ENCODE measurements around the gene IDH3G.
"Not testable (repeated sequence)": the region's sequence is repeated elsewhere in the genome, so short reads cannot be mapped to it uniquely, and the experiment has no call there.

IDH3G gene

DNA sequence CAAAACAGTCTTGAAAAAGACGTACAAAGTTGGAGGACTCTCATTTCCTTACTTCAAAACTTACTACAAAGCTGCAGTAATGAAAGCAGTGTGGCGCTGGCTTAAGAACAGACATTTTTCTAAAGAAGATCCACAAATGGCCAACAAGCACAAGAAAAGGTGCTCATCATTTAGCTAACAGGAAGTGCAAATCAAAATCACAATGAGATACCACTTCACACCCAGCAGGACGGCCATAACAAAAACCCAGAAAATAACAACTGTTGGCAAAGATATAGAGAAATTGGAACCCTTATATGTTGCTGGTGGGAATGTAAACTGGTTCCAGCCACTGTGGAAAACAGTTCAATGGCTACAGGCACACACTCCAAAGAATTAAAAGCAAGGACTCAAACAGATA is 32.8 kb upstream of the IDH3G start:
- no peaks in the 10 kb centered on the region for H3K36me3 ChIP-seq (ENCODE audit: insufficient read depth, low read length)
- peaks cover 0 to 40% of the 10 kb centered on the region in 2 donors for H3K27me3 ChIP-seq (ENCODE audit: control insufficient read depth in 1 of 2, insufficient read depth in 2 of 2, low read length in 2 of 2)
- no peak overlapping the region for H3K27ac ChIP-seq (ENCODE audit: low read depth, low read length)
- no peaks in the 10 kb centered on the region for H3K9me3 ChIP-seq (ENCODE audit: low read length)
- H3K4me3 ChIP-seq (ENCODE audit: low read depth in 1 of 2, low read length in 2 of 2) = no peak overlapping the region
- H3K9ac ChIP-seq (ENCODE audit: low read length) = no peak overlapping the region
- H3K4me1 ChIP-seq (ENCODE audit: insufficient read depth, low read length) = no peaks in the 10 kb centered on the region

DNA sequence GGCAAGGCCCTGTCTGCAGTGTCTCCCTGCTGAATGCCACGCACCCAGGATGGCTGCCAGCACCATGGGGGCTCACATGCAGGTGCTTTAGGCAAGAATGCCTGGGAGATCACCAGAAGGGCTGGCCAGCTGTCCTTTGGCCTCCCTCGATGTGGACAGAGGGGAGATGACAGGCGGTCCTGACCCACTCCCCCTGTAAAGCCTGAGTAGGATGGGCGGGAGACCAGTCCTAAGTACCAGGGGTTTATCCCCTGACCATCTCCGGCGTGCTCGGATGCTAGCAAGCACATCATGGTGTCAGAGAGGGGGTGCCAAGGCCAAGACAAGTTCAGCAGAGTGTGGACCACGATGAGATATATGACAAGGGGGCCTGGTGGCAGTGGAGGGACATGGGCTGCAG is 30.9 kb upstream of the IDH3G start:
- Histone ChIP-seq H3K27me3 (ENCODE audit: control insufficient read depth in 1 of 2, insufficient read depth in 2 of 2, low read length in 2 of 2) (peaks cover 0 to 41% of the 10 kb centered on the region in 2 donors), H3K36me3 (ENCODE audit: insufficient read depth, low read length) (no peaks in the 10 kb centered on the region), H3K9ac (ENCODE audit: low read length) (no peak overlapping the region), H3K27ac (ENCODE audit: low read depth, low read length) (no peak overlapping the region), H3K9me3 (ENCODE audit: low read length) (no peaks in the 10 kb centered on the region), H3K4me3 (ENCODE audit: low read depth in 1 of 2, low read length in 2 of 2) (no peak overlapping the region), H3K4me1 (ENCODE audit: insufficient read depth, low read length) (no peaks in the 10 kb centered on the region)

- H3K36me3 ChIP-seq (ENCODE audit: insufficient read depth, low read length) = no peaks in the 10 kb centered on the region
- H3K9me3 ChIP-seq (ENCODE audit: low read length) = no peaks in the 10 kb centered on the region
- no peak overlapping the region for H3K27ac ChIP-seq (ENCODE audit: low read depth, low read length)
- no peak overlapping the region for H3K4me3 ChIP-seq (ENCODE audit: low read depth in 1 of 2, low read length in 2 of 2)
- peaks cover 0 to 34% of the 10 kb centered on the region in 2 donors for H3K27me3 ChIP-seq (ENCODE audit: control insufficient read depth in 1 of 2, insufficient read depth in 2 of 2, low read length in 2 of 2)
- H3K9ac ChIP-seq (ENCODE audit: low read length) = no peak overlapping the region
- H3K4me1 ChIP-seq (ENCODE audit: insufficient read depth, low read length) = peaks cover 3% of the 10 kb centered on the region
Measured at GRCh38 chrX:153824348-153824747, 30.2 kb upstream of the IDH3G start.

- Histone ChIP-seq H3K36me3 (ENCODE audit: insufficient read depth, low read length) (no peaks in the 10 kb centered on the region), H3K9me3 (ENCODE audit: low read length) (no peaks in the 10 kb centered on the region), H3K27ac (ENCODE audit: low read depth, low read length) (no peak overlapping the region), H3K27me3 (ENCODE audit: control insufficient read depth in 1 of 2, insufficient read depth in 2 of 2, low read length in 2 of 2) (peaks cover 0 to 23% of the 10 kb centered on the region in 2 donors), H3K4me1 (ENCODE audit: insufficient read depth, low read length) (peaks cover 5% of the 10 kb centered on the region), H3K4me3 (ENCODE audit: low read depth in 1 of 2, low read length in 2 of 2) (no peak overlapping the region), H3K9ac (ENCODE audit: low read length) (no peak overlapping the region)
Measured at GRCh38 chrX:153821066-153821465, 26.9 kb upstream of the IDH3G start.

DNA sequence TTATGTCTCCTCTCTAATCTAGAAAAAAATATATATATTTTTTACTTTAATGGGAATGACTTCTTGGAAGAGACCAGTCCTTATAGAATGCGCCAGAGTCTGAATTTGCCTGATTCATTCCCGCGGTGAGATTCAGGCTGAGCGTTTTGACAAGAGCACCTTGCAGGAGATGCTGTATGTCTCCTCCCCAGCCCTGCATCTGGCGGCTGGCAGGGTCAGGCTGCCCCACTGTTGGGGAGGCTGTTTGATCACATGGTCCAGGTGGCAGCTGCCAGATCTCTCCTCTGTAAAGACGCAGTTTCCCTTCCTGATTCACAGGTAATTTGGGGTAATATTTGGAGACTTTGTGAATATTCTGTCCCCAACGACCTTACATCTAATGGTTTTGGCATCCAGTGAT is 26.4 kb upstream of the IDH3G start:
- Histone ChIP-seq H3K4me3 (ENCODE audit: low read depth in 1 of 2, low read length in 2 of 2) (no peak overlapping the region), H3K36me3 (ENCODE audit: insufficient read depth, low read length) (no peaks in the 10 kb centered on the region), H3K4me1 (ENCODE audit: insufficient read depth, low read length) (peaks cover 5% of the 10 kb centered on the region), H3K27me3 (ENCODE audit: control insufficient read depth in 1 of 2, insufficient read depth in 2 of 2, low read length in 2 of 2) (peaks cover 0 to 23% of the 10 kb centered on the region in 2 donors), H3K27ac (ENCODE audit: low read depth, low read length) (no peak overlapping the region), H3K9ac (ENCODE audit: low read length) (no peak overlapping the region), H3K9me3 (ENCODE audit: low read length) (no peaks in the 10 kb centered on the region)

- H3K4me1 ChIP-seq (ENCODE audit: insufficient read depth, low read length) = peaks cover 5% of the 10 kb centered on the region
- peaks cover 0 to 22% of the 10 kb centered on the region in 2 donors for H3K27me3 ChIP-seq (ENCODE audit: control insufficient read depth in 1 of 2, insufficient read depth in 2 of 2, low read length in 2 of 2)
- no peak overlapping the region for H3K9ac ChIP-seq (ENCODE audit: low read length)
- H3K9me3 ChIP-seq (ENCODE audit: low read length) = no peaks in the 10 kb centered on the region
- H3K4me3 ChIP-seq (ENCODE audit: low read depth in 1 of 2, low read length in 2 of 2) = peak overlapping the region in 1 of 2 donors; percentile 32
- no peaks in the 10 kb centered on the region for H3K36me3 ChIP-seq (ENCODE audit: insufficient read depth, low read length)
- no peak overlapping the region for H3K27ac ChIP-seq (ENCODE audit: low read depth, low read length)
Measured at GRCh38 chrX:153819384-153820040, 25.3 kb upstream of the IDH3G start.

GRCh38 chrX:153818571-153819383 is 24.6 kb upstream of the IDH3G start:
- peaks cover 0 to 18% of the 10 kb centered on the region in 2 donors for H3K27me3 ChIP-seq (ENCODE audit: control insufficient read depth in 1 of 2, insufficient read depth in 2 of 2, low read length in 2 of 2)
- H3K9me3 ChIP-seq (ENCODE audit: low read length) = no peaks in the 10 kb centered on the region
- H3K27ac ChIP-seq (ENCODE audit: low read depth, low read length) = no peak overlapping the region
- H3K4me1 ChIP-seq (ENCODE audit: insufficient read depth, low read length) = peaks cover 5% of the 10 kb centered on the region
- peak overlapping the region in 1 of 2 donors; percentile 32 for H3K4me3 ChIP-seq (ENCODE audit: low read depth in 1 of 2, low read length in 2 of 2)
- H3K9ac ChIP-seq (ENCODE audit: low read length) = no peak overlapping the region
- no peaks in the 10 kb centered on the region for H3K36me3 ChIP-seq (ENCODE audit: insufficient read depth, low read length)

DNA sequence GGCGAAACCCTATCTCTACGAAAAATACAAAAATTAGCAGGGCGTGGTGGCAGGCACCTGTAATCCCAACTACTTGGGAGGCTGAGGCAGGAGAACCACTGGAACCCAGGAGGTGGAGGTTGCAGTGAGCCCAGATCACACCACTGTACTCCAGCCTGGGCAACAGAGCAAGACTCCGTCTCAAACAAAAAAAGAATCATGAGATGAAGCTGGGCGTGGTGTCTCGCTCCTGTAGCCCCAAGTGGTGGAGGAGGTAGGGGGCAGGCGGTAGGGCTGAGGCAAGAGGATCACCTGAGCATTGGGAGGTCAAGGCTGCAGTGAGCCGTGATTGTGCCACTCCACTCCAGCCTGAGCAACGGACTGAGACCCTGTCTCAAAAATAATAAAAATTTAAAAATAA is 23.9 kb upstream of the IDH3G start:
- H3K4me3 ChIP-seq (ENCODE audit: low read depth in 1 of 2, low read length in 2 of 2); H3K9me3 ChIP-seq (ENCODE audit: low read length); H3K4me1 ChIP-seq (ENCODE audit: insufficient read depth, low read length); H3K27ac ChIP-seq (ENCODE audit: low read depth, low read length); H3K9ac ChIP-seq (ENCODE audit: low read length); H3K36me3 ChIP-seq (ENCODE audit: insufficient read depth, low read length): not testable (repeated sequence)
- H3K27me3 ChIP-seq (ENCODE audit: control insufficient read depth in 1 of 2, insufficient read depth in 2 of 2, low read length in 2 of 2) = peaks cover 0 to 17% of the 10 kb centered on the region in 2 donors

GRCh38 chrX:153816831-153817690 is 22.9 kb upstream of the IDH3G start:
- H3K4me1 ChIP-seq (ENCODE audit: insufficient read depth, low read length) = peaks cover 5% of the 10 kb centered on the region
- H3K27ac ChIP-seq (ENCODE audit: low read depth, low read length) = no peak overlapping the region
- no peak overlapping the region for H3K9ac ChIP-seq (ENCODE audit: low read length)
- no peak overlapping the region for H3K4me3 ChIP-seq (ENCODE audit: low read depth in 1 of 2, low read length in 2 of 2)
- H3K27me3 ChIP-seq (ENCODE audit: control insufficient read depth in 1 of 2, insufficient read depth in 2 of 2, low read length in 2 of 2) = peaks cover 0 to 22% of the 10 kb centered on the region in 2 donors
- H3K9me3 ChIP-seq (ENCODE audit: low read length) = no peaks in the 10 kb centered on the region
- no peaks in the 10 kb centered on the region for H3K36me3 ChIP-seq (ENCODE audit: insufficient read depth, low read length)

DNA sequence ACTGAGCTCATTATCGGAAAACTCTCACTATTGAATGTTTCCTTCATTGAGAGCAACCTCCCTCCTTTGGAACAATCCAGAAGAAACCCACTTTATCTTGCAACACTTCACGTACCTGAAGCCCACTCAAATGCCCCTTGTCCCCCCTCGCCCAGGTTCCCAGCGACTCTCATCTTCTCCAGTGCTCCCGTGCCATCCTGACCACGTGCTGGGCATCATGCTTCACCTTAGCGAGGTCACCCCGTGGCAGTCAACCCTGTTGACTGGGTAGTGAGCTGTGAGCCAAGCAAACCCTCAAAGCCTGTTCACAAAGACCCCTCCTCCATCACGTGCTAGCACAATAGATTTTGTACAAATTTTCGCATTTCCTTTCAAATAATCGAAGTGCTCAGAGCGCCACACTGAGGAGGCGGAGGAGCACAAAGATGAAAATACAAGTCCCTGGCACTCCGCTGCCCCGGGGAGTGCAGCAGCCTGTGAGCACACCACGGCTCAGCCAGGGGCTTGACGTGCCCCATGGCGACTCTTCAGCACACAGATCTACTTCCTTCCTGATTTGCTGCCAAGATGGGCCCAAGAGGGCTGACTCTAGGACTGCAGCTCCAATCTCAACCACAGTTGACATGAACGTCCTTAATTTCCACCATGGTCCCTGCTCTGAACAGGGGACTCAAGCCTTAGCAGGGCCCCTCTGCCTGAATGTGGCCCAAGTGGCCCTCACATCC is 20.6 kb upstream of the IDH3G start:
- Histone ChIP-seq H3K9ac (ENCODE audit: low read length) (no peak overlapping the region), H3K4me3 (ENCODE audit: low read depth in 1 of 2, low read length in 2 of 2) (no peak overlapping the region), H3K27ac (ENCODE audit: low read depth, low read length) (no peak overlapping the region), H3K9me3 (ENCODE audit: low read length) (no peaks in the 10 kb centered on the region), H3K4me1 (ENCODE audit: insufficient read depth, low read length) (peaks cover 5% of the 10 kb centered on the region), H3K27me3 (ENCODE audit: control insufficient read depth in 1 of 2, insufficient read depth in 2 of 2, low read length in 2 of 2) (peaks cover 0 to 18% of the 10 kb centered on the region in 2 donors), H3K36me3 (ENCODE audit: insufficient read depth, low read length) (no peaks in the 10 kb centered on the region)

DNA sequence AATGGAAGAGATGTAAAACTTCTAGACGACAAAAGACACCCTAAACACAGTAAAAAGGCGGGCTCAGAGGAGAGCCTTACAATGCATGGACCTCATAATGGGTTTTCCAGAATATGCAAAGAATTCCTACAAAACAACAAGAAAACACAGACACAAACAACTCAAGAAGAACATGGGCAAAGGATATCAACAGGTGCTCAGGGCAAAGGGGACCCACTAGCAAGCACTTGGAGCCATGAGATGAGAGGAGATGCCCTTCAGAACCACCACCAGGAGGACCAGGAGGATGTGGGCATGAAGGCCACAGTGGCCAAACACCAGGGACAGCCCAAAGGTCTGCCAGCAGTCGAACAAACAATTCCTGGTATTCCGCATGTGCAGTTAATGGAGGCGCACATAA is 19.0 kb upstream of the IDH3G start:
- Histone ChIP-seq H3K4me1 (ENCODE audit: insufficient read depth, low read length) (no peaks in the 10 kb centered on the region), H3K27me3 (ENCODE audit: control insufficient read depth in 1 of 2, insufficient read depth in 2 of 2, low read length in 2 of 2) (peaks cover 0 to 18% of the 10 kb centered on the region in 2 donors), H3K9ac (ENCODE audit: low read length) (no peak overlapping the region), H3K4me3 (ENCODE audit: low read depth in 1 of 2, low read length in 2 of 2) (no peak overlapping the region), H3K27ac (ENCODE audit: low read depth, low read length) (no peak overlapping the region), H3K9me3 (ENCODE audit: low read length) (no peaks in the 10 kb centered on the region), H3K36me3 (ENCODE audit: insufficient read depth, low read length) (no peaks in the 10 kb centered on the region)
